ENCODE results near the gene WFDC1. TPM values are rescaled to one million over a fixed set of nuclear protein-coding genes. Genes with fewer than 3 reads are reported as not detected.

Gene WFDC1
- total and polyA plus RNA-seq, 4 donors = 1.0 to 5.2 (median 2.9) TPM

DNA sequence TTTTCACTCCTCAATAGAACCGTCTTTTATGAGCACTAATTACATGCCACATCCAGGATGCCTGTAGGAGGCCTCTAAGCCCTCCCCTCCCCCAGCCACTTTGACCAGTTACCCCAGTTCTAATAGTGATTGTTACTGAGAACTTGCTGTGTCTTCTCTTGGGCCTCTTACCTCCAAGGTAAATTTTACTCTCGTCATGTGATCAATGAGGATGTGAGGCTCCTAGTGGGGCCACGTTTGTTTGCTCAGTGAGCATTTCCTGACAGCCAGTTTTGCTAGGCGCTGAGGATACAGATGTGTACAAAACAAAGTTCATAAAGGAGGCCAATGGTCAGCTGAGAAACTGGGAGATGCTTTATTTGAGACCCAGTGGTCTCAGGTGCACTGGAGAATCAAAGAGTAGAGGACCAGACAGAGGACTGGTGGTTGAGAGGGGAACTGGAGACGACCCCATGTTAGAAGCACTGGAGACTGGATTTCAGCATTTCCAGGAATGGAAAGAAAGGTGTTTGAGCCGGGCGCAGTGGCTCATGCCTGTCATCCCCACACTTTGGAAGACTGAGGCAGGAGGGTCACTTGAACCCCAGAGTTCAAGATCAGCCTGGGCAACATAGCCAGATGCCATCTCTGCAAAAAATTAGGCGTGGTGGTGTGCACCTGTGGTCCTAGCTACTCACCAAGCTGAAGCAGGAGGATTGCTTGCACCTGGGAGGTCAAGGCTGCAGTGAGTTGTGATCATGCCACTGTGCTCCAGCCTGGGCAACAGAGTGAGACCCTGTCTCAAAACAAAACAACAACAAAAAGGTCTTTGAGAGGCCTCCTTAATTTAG is 76.3 kb downstream of the WFDC1 start:
- TF ChIP-seq YY1 (IDR thresholded peaks at IDR 0.05) (no peak), RAD21 (IDR thresholded peaks at IDR 0.05) (no peak), FOXA1 (IDR thresholded peaks at IDR 0.05) (no peak), TAF1 (conservative IDR thresholded peaks at IDR 0.05) (no peak), ZBTB33 (IDR thresholded peaks at IDR 0.05) (no peak), EGR1 (IDR thresholded peaks at IDR 0.05; ENCODE audit: low read depth in 2 of 2) (no peak), NR2F2 (IDR thresholded peaks at IDR 0.05) (no peak), HNF4G (IDR thresholded peaks at IDR 0.05) (no peak), JUND (IDR thresholded peaks at IDR 0.05) (no peak), CTCF (IDR thresholded peaks at IDR 0.05; ENCODE audit: low read depth, low read length, missing input control) (no peak), MAX (IDR thresholded peaks at IDR 0.05) (no peak), GABPA (IDR thresholded peaks at IDR 0.05 in 1 of 2, conservative IDR thresholded peaks at IDR 0.05 in 1 of 2) (no peak), SP1 (IDR thresholded peaks at IDR 0.05) (no peak), HNF4A (conservative IDR thresholded peaks at IDR 0.05) (no peak), RXRA (IDR thresholded peaks at IDR 0.05) (no peak), FOXA2 (IDR thresholded peaks at IDR 0.05) (no peak)
- TF ChIP-seq, protein P1, sequence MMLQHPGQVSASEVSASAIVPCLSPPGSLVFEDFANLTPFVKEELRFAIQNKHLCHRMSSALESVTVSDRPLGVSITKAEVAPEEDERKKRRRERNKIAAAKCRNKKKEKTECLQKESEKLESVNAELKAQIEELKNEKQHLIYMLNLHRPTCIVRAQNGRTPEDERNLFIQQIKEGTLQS (IDR thresholded peaks at IDR 0.05) = no peak
- TF ChIP-seq, protein P2, sequence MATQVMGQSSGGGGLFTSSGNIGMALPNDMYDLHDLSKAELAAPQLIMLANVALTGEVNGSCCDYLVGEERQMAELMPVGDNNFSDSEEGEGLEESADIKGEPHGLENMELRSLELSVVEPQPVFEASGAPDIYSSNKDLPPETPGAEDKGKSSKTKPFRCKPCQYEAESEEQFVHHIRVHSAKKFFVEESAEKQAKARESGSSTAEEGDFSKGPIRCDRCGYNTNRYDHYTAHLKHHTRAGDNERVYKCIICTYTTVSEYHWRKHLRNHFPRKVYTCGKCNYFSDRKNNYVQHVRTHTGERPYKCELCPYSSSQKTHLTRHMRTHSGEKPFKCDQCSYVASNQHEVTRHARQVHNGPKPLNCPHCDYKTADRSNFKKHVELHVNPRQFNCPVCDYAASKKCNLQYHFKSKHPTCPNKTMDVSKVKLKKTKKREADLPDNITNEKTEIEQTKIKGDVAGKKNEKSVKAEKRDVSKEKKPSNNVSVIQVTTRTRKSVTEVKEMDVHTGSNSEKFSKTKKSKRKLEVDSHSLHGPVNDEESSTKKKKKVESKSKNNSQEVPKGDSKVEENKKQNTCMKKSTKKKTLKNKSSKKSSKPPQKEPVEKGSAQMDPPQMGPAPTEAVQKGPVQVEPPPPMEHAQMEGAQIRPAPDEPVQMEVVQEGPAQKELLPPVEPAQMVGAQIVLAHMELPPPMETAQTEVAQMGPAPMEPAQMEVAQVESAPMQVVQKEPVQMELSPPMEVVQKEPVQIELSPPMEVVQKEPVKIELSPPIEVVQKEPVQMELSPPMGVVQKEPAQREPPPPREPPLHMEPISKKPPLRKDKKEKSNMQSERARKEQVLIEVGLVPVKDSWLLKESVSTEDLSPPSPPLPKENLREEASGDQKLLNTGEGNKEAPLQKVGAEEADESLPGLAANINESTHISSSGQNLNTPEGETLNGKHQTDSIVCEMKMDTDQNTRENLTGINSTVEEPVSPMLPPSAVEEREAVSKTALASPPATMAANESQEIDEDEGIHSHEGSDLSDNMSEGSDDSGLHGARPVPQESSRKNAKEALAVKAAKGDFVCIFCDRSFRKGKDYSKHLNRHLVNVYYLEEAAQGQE (IDR thresholded peaks at IDR 0.05) = no peak
- Histone ChIP-seq H3K4me1 (ENCODE audit: control insufficient read depth in 4 of 4, insufficient read depth in 4 of 4, low read length in 3 of 4) (peaks cover 0 to 6% (median under 1%) of the 10 kb centered on the region in 4 donors), H3K9ac (ENCODE audit: low read depth in 1 of 2, low read length in 2 of 2) (no peak overlapping the region), H3K9me3 (ENCODE audit: control insufficient read depth in 4 of 4, low read length in 3 of 4) (no peaks in the 10 kb centered on the region), H3K4me3 (ENCODE audit: low read depth in 1 of 3, low read length in 3 of 3) (no peak overlapping the region), H3K27me3 (ENCODE audit: control insufficient read depth in 4 of 4, insufficient read depth in 4 of 4, low read length in 3 of 4) (peaks cover 2 to 9% (median 3%) of the 10 kb centered on the region in 4 donors), H3K36me3 (ENCODE audit: control insufficient read depth in 4 of 4, insufficient read depth in 3 of 4, low read depth in 1 of 4, low read length in 3 of 4) (no peaks in the 10 kb centered on the region), H3K27ac (ENCODE audit: low read depth in 1 of 2, low read length in 2 of 2) (no peak overlapping the region)
- DNase-seq (ENCODE audit: low spot score) = no peak
- 54% methylated on average over 8 of the region's 8 CpGs for WGBS

Data from liver (tissue), 9 donors.